Stomach (tissue), 4 donors: ENCODE results near the gene DCLK2.

Experiments
- CTCF ChIP-seq, 7 experiments: fragments of 450-650 bp in 4 of 7; fragments of 200-600 bp in 3 of 7; sonication (generic) in 3 of 7; IDR thresholded peaks; one replicate each; pipeline ENCODE4 v1.5.1; 2016 to 2019; ENCODE audit warnings: antibody characterized with exemption in 7 of 7, control low read depth in 2 of 7, mild to moderate bottlenecking in 1 of 7
- POLR2A ChIP-seq, 4 donors: fragments of 450-650 bp; IDR thresholded peaks; one replicate each; pipeline ENCODE4 v1.6.1; 2016; ENCODE audit warnings: antibody characterized with exemption in 4 of 4, control low read depth in 2 of 4, mild to moderate bottlenecking in 1 of 4, moderate library complexity in 1 of 4
- POLR2AphosphoS5 ChIP-seq, 3 donors: sonication (generic); formaldehyde crosslinking; IDR thresholded peaks; one replicate each; pipeline ENCODE4 v1.6.1; 2016; ENCODE audit warnings: antibody characterized with exemption in 3 of 3

GRCh38 chr4:150152766-150153165, 74.5 kb downstream of the DCLK2 start:
- TF ChIP-seq CTCF (IDR thresholded peaks at IDR 0.05) (no peak), POLR2A (IDR thresholded peaks at IDR 0.05) (no peak), POLR2AphosphoS5 (IDR thresholded peaks at IDR 0.05) (no peak)
